ENCODE data around the gene LIPI.
"Not testable (repeated sequence)": the region's sequence is repeated elsewhere in the genome, so short reads cannot be mapped to it uniquely, and the experiment has no call there.

LIPI gene

GRCh38 chr21:14071902-14072734 lies 138.6 kb downstream of the LIPI start:
- TF ChIP-seq CTCF (IDR thresholded peaks at IDR 0.05; ENCODE audit: extremely low read depth, insufficient read depth, missing control alignments), result no peak
- DNase-seq (ENCODE audit: low spot score), result peak; percentile 9
- in situ Hi-C loops (cut with MboI; ENCODE audit: low pct_unique_long_range_greater_than_20kb, low sequenced_read_pairs, unreplicated experiment), result no loop called here

GRCh38 chr21:14070968-14071367 lies 139.8 kb downstream of the LIPI start:
- DNase-seq (ENCODE audit: low spot score), result no peak
- in situ Hi-C loops (cut with MboI; ENCODE audit: low pct_unique_long_range_greater_than_20kb, low sequenced_read_pairs, unreplicated experiment), result no loop called here
- TF ChIP-seq CTCF (IDR thresholded peaks at IDR 0.05; ENCODE audit: extremely low read depth, insufficient read depth, missing control alignments), result no peak

GRCh38 chr21:14070049-14070893 lies 140.5 kb downstream of the LIPI start:
- no peak for TF ChIP-seq CTCF (IDR thresholded peaks at IDR 0.05; ENCODE audit: extremely low read depth, insufficient read depth, missing control alignments)
- in situ Hi-C loops (cut with MboI; ENCODE audit: low pct_unique_long_range_greater_than_20kb, low sequenced_read_pairs, unreplicated experiment), result no loop called here
- DNase-seq (ENCODE audit: low spot score), result no peak

GRCh38 chr21:14064296-14064645 lies 146.5 kb downstream of the LIPI start:
- in situ Hi-C loops (cut with MboI; ENCODE audit: low pct_unique_long_range_greater_than_20kb, low sequenced_read_pairs, unreplicated experiment), result no loop called here
- no peak for TF ChIP-seq CTCF (IDR thresholded peaks at IDR 0.05; ENCODE audit: extremely low read depth, insufficient read depth, missing control alignments)
- DNase-seq (ENCODE audit: low spot score), result peak; percentile 7

- in situ Hi-C loops (cut with MboI; ENCODE audit: low pct_unique_long_range_greater_than_20kb, low sequenced_read_pairs, unreplicated experiment), result not testable (repeated sequence)
- DNase-seq (ENCODE audit: low spot score), result peak; percentile 23
Observed at GRCh38 chr21:14063620-14064295, 147.0 kb downstream of the LIPI start.

- DNase-seq (ENCODE audit: low spot score); in situ Hi-C loops (cut with MboI; ENCODE audit: low pct_unique_long_range_greater_than_20kb, low sequenced_read_pairs, unreplicated experiment): not testable (repeated sequence)
Observed at GRCh38 chr21:14062684-14063083, 148.1 kb downstream of the LIPI start.

GRCh38 chr21:14061820-14062219 lies 148.9 kb downstream of the LIPI start:
- DNase-seq (ENCODE audit: low spot score); in situ Hi-C loops (cut with MboI; ENCODE audit: low pct_unique_long_range_greater_than_20kb, low sequenced_read_pairs, unreplicated experiment): not testable (repeated sequence)

GRCh38 chr21:14058995-14059627 lies 151.6 kb downstream of the LIPI start:
- DNase-seq (ENCODE audit: low spot score); in situ Hi-C loops (cut with MboI; ENCODE audit: low pct_unique_long_range_greater_than_20kb, low sequenced_read_pairs, unreplicated experiment): not testable (repeated sequence)

Data from GM13977 (cell line).